GM12878 (cell line): ENCODE data around the gene MEG3.

Experiments
- BACH1 ChIP-seq: fragments of 450-650 bp; IDR thresholded peaks from 2 replicates; pipeline ENCODE4 v1.6.1; 2017; ENCODE audit warnings: mild to moderate bottlenecking, borderline replicate concordance
- BHLHE40 ChIP-seq, 2 experiments: fragments of 450-650 bp in 1 of 2; IDR thresholded peaks; 2 replicates each; pipeline ENCODE4 v1.6.1; 2011 to 2017; ENCODE audit warnings: low read depth in 2 of 2, borderline replicate concordance in 1 of 2, improper control_type of control experiment in 1 of 2, low read length in 1 of 2, mild to moderate bottlenecking in 1 of 2
- EP300 ChIP-seq, 2 experiments: fragments of 150-350 bp in 1 of 2; IDR thresholded peaks; 2 replicates each; pipeline ENCODE4 v1.6.1; 2011 to 2012; ENCODE audit warnings: low read depth in 2 of 2, low read length in 2 of 2, borderline replicate concordance in 1 of 2, improper control_type of control experiment in 1 of 2, inconsistent platforms in 1 of 2; ENCODE audit not compliant: control insufficient read depth in 1 of 2
- GATAD2B ChIP-seq: fragments of 450-650 bp; conservative IDR thresholded peaks from 2 replicates; pipeline ENCODE4 v1.6.1; 2017; ENCODE audit warnings: low read depth, mild to moderate bottlenecking, moderate library complexity
- POLR2A ChIP-seq: IDR thresholded peaks from 2 replicates; pipeline ENCODE4 v1.6.1; 2011; ENCODE audit warnings: low read depth, mild to moderate bottlenecking, low read length
- POLR2AphosphoS5 ChIP-seq: IDR thresholded peaks from 2 replicates; pipeline ENCODE4 v1.6.1; 2011; ENCODE audit warnings: mild to moderate bottlenecking, low read length, inconsistent platforms
- YY1 ChIP-seq: IDR thresholded peaks from 2 replicates; pipeline ENCODE4 v1.6.1; 2011; ENCODE audit warnings: low read depth, mild to moderate bottlenecking, low read length
- TF ChIP-seq, protein P1 (sequence below), 3 experiments: IDR thresholded peaks in 2 of 3; conservative IDR thresholded peaks in 1 of 3; 2 replicates each; pipeline ENCODE4 v1.5.1; 2011; ENCODE audit warnings: low read depth in 3 of 3, low read length in 3 of 3, mild to moderate bottlenecking in 3 of 3, control low read depth in 2 of 3, moderate library complexity in 2 of 3, inconsistent platforms in 1 of 3, mixed read lengths in 1 of 3; ENCODE audit not compliant: control insufficient read depth in 2 of 3, insufficient read depth in 1 of 3; ENCODE audit errors: extremely low read depth in 1 of 3

DNA sequence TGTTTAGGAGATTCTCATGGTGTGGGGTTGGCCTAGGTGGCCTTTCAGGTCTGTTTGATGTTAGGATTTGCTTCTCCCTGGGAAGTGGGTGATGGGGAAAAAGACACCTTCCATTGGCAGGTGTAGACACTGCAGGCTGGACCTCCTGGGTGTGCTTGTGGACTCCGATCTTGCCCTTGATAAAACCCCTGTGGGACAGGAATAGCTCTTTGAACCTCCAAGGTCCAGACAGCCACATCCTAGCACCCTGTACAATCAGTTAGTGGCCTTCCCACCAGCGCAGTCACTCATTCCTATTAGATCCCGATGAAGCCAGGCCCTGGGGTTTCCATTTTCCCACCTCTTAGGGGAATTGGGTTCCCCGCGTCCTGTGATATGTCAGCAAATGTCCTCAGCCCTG, 28.5 kb downstream of the MEG3 start:
- TF ChIP-seq, protein P1, sequence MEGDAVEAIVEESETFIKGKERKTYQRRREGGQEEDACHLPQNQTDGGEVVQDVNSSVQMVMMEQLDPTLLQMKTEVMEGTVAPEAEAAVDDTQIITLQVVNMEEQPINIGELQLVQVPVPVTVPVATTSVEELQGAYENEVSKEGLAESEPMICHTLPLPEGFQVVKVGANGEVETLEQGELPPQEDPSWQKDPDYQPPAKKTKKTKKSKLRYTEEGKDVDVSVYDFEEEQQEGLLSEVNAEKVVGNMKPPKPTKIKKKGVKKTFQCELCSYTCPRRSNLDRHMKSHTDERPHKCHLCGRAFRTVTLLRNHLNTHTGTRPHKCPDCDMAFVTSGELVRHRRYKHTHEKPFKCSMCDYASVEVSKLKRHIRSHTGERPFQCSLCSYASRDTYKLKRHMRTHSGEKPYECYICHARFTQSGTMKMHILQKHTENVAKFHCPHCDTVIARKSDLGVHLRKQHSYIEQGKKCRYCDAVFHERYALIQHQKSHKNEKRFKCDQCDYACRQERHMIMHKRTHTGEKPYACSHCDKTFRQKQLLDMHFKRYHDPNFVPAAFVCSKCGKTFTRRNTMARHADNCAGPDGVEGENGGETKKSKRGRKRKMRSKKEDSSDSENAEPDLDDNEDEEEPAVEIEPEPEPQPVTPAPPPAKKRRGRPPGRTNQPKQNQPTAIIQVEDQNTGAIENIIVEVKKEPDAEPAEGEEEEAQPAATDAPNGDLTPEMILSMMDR (IDR thresholded peaks at IDR 0.05 in 2 of 3, conservative IDR thresholded peaks at IDR 0.05 in 1 of 3; ENCODE audit: control insufficient read depth in 2 of 3, extremely low read depth in 1 of 3, insufficient read depth in 1 of 3, low read depth in 3 of 3, low read length in 3 of 3) = no peak
- no peak for TF ChIP-seq EP300 (IDR thresholded peaks at IDR 0.05; ENCODE audit: borderline replicate concordance in 1 of 2, control insufficient read depth in 1 of 2, low read depth in 2 of 2, low read length in 2 of 2)
- no peak for TF ChIP-seq POLR2A
- no peak for TF ChIP-seq BACH1
- TF ChIP-seq YY1 = no peak
- no peak for TF ChIP-seq POLR2AphosphoS5
- TF ChIP-seq GATAD2B = no peak
- no peak for TF ChIP-seq BHLHE40 (IDR thresholded peaks at IDR 0.05; ENCODE audit: borderline replicate concordance in 1 of 2, low read depth in 2 of 2, low read length in 1 of 2)
